Anterior cingulate cortex (tissue), 58 donors: ENCODE measurements around the gene LRRC14B.
"Not testable (repeated sequence)": the region's sequence is repeated elsewhere in the genome, so short reads cannot be mapped to it uniquely, and the experiment has no call there.

Source experiments
- DNase-seq, 58 donors: peaks; one replicate each; lab custom pipeline; 2025; lab: John Stamatoyannopoulos, UW

Gene LRRC14B

DNA sequence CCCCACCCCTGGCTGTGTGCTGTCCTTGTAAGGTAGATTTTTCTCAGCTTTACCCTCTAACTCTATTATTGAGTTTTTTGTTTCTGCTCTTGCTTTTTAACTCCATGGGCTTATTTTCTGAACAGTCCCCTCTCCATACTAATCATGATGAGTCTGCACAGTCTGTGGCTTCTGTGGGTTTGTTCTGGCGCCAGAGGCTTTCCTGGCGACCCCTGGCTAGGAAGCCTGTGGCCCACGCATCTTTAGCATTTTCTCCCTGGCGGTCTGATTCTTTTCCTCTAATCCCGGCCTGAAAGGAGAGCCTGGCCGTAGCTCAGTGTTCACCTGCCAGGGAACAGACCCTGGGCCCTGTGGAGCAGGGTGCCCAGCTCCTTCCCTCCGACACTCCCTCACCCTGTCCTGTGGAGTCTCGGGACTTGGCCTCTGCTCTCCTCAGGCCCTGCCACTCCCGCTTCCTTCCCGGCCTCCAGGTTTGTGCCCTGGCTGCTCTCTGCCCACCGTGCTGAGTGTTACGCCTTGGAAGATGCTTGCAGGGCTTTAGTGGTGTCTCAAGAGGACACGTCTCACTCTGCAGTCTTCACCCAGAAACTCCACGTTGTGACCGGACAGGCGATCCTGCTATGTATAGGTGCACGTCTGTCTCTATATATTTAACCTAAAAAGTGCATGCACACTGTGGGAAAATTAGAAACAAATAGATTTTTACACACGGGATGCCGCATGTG, 31.7 kb upstream of the LRRC14B start:
- no peak for DNase-seq

DNA sequence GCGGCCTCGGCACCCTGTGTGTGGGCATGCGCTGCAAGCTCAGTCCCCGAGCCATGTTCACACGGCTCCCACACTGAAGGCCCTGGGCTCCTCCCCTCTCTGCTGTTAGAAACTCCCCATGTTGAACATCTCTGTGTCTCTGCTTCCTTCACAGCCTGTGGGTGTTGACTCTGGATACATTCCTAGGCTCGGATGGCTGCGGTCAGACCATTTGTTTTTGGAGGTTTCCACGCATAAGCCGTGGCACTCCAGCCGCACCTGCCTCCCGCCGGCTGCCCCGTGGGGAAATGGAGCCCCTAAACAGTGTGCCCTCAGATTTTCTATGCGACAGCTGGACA, 31.2 kb upstream of the LRRC14B start:
- DNase-seq = peak in 1 of 58 donors; percentile 9

DNA sequence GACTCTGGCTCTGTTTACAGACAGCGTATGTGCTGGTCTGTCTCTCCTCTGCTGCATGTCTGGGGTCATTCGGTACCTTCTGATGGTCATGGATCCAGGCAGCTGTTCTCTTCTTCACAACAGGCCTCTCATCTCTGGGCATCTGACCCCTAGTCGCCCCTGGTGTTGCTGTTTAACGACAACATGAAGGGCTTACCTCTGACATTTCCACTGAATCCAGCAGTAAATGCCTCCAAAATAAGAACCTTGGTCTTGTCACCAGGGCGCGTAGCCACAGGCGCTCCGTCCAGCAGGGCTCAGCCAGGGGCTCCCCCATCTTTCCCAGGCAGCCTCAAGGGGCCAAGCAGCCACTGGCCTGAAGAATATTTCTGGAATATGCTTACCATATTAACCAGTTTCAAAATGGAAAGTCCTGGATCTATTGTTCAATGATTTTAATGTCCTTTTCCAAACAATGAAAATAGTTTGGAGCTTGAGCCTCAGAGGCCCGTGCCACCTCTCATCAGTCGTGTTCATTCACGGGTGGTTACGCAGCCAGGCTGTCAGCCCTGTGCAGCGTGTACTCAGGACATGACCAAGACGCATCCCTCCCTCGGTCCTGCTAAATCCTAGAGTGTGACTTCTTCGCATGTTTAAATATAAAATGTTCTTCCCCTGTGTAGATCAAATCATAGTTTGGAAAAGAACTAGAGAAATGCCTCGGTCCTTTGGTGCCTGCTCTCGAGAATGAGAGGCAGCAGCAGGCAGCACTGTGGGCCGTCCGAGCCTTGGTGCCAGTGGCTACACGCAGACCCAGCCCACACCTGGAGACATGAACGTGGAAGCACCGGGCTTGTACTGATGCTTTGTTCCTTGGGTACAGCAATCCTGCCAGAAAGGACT, 30.1 kb upstream of the LRRC14B start:
- no peak for DNase-seq

DNA sequence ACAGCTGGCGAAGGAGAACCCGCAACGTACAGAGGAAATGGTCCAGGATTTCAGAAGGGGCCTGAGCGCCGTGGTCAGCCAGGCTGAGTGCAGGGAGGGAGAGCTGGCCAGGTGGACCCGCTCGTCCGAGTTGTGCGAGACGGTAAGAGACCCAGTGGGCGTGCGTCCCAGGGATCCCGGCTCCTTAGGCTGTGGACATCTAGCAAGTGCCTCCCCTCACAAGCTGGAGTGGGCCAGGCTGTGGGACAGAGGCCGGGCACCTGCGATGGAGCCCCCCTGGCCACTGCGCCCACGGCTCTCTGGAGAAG, 29.5 kb upstream of the LRRC14B start:
- DNase-seq = no peak

DNA sequence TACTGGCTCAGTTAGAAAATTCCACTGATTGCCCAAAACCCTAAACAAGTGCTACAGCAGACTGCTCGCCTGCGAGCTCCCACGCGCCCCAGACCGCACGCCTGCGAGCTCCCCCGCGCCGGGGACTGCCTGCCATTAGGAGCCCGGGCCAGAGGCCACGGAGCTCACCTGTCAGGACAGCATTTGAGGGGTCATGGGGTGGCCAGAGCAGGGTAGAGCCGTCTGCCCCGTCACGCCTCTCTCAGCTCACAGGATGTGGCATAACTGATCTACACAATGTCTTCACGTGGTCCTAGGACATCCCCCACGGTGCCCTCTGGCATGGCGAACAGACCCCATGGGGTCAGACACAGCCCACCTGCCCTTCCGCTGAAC, 29.1 kb upstream of the LRRC14B start:
- no peak for DNase-seq

DNA sequence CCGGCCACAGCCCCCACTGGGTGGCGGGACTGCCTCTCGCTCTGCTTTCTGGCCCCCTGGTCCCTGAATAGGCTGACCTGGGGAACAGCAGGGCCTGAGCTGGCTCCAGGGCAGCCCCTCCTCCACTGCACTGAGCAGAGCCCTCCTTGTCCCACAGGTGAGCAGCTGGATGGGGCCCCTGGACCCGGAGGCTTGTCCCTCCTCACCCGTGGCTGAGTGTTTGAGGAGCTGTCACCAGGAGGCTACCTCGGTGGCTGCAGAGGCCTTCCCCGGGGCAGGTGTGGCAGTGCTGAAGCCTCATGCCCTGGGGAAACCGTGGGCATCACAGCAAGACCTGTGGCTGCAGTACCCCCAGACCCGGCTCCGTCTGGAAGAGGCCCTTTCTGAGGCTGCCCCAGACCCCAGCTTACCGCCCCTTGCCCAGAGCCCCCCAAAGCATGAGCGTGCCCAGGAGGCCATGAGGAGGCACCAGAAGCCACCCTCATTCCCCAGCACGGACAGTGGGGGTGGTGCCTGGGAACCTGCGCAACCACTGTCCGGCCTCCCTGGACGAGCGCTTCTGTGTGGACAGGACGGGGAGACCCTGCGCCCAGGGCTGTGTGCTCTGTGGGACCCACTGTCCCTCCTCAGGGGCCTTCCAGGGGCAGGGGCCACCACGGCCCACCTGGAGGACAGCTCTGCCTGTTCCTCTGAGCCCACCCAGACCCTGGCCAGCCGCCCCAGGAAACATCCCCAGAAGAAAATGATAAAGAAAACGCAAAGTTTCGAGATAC, 28.5 kb upstream of the LRRC14B start:
- no peak for DNase-seq

DNA sequence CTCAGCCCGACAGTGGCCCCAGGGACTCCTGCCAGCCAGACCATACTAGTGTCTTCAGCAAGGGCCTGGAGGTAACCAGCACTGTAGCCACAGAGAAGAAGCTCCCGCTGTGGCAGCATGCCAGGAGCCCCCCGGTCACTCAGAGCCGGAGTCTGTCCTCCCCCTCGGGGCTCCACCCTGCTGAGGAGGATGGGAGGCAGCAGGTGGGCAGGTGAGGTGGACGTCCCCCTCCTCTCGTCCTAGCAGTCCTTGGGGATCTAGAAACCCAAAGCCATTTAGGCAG, 28.0 kb upstream of the LRRC14B start:
- no peak for DNase-seq

DNA sequence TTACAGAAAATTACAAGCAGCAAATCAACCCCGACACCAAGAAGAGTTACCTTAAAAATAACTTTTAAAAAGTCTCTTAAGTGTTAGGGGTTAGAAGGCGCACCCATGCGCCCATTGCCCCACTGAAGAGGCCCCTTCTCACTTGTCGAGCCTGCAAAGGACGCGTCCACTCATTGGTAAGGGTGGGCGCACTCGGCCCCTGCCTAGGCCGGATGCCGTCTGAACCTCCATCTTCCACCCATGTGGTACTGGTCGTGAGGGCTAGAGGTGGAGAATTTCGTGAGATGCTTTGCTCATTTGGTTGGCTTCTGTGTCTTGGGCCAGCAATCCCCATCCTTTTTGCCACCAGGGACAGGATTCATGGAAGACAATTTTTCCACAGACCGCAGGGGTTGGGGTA, 27.5 kb upstream of the LRRC14B start:
- no peak for DNase-seq

DNA sequence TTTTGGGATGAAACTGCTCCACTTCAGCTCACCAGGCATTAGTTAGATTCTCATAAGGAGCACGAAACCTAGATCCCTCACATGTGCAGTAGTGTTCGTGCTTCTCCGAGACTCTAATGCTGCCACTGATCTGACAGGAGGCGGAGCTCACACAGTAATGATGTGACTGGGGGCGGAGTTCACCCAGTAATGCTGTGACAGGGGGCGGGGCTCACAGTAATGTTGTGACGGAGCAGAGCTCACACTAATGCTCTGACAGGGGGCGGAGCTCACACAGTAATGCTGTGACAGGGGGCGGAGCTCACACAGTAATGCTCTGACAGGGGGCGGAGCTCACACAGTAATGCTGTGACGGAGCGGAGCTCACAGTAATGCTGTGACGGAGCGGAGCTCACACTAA, 27.1 kb upstream of the LRRC14B start:
- no peak for DNase-seq

DNA sequence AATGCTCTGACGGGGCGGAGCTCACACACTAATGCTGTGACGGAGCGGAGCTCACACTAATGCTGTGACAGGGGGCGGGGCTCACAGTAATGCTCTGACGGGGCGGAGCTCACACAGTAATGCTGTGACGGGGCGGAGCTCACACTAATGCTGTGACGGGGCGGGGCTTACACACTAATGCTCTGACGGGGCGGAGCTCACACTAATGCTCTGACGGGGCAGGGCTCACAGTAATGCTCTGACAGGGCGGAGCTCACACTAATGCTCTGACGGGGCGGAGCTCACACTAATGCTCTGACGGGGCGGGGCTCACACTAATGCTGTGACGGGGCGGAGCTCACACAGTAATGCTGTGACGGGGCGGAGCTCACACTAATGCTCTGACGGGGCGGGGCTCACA, 26.5 kb upstream of the LRRC14B start:
- not testable (repeated sequence) for DNase-seq

DNA sequence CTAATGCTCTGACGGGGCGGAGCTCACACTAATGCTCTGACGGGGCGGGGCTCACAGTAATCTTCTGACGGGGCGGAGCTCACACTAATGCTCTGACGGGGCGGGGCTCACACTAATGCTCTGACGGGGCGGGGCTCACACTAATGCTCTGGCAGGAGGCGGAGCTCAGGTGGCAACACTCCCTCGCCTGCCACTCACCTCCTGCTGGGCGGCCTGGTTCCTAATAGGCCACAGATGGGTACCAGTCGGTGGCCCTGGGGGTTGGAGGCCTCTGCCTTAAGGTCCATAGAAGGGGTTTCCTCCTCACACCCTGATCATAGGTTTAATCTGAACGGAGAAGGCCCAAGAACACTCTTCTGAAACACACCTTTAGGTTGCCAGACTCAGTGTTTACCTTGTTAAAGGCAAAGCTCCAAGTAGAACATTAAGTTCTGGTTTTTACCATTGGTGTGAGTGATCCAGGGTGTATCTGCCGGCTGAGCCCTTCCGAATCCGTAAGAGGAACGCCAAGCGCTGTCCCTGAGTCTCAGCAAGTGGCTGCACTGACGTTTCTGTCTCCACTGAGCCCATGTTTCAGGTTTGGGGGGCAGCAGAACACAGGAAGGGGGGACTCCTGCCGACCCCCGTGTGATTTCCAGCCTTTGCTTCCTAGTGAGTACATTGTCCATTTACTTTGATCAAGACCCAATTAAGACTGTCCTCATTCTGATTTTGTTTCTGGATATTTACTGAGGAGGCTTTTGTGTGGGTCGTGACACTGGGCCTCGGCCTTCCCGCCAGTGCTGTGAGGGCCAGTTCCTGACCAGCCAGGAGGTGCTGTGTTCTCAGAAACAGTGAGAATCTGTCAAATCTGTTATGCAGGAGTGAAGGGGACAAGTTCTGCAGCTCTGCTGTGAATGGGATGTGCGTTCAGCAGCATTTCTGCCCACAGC, 24.6 kb upstream of the LRRC14B start:
- no peak for DNase-seq

DNA sequence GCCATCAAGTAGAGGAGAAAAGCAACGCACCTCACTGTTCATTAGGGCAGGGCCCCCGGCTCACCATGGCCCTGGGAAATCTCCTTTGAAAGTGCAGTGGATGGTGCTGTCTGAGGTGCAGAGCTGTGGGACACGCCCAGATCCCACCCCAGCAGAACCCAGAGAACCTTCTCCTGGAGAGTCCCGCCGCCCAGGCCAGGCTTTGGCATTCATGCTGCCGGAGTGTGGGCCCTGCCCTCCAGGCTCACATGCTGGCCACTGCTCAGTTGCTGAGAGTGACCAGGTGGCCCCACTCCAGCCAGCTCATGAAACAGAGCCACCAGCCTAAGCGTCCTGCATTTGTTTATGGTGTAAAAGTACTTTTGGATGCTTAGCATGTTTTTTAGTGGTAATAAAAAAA, 23.8 kb upstream of the LRRC14B start:
- no peak for DNase-seq

DNA sequence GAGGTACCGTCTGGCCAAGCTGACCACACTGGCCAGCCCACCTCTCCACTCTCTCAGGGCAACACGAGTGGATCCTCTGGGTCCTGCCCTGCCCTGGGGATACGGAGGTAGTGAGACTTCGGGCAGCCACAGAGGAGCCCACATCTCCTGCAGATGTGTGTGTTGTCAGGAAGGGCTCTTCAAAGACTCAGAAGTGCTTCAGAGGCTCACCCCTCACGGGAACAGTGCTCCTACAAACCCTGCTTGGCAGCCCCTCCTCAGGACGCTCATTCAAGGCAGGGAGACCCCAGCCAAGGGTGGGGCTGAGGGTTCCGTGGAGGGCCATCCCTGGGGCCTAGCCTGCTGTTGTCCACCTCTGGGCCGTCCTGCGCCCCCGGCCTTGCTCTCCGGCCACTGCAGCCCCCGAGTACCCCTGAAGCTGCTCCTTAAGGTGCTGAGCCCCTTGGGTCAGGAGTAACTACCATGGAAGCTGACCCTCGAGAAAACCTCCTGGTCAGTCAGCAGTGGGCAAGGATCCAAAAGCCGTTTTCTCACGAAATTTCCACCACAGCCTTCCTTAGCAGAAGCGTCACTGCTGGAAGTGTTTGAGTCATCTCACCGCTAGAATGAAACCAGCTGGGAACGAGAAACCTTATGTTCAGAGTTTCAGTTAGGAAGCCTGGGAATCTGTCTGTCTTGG, 23.2 kb upstream of the LRRC14B start:
- DNase-seq = no peak

DNA sequence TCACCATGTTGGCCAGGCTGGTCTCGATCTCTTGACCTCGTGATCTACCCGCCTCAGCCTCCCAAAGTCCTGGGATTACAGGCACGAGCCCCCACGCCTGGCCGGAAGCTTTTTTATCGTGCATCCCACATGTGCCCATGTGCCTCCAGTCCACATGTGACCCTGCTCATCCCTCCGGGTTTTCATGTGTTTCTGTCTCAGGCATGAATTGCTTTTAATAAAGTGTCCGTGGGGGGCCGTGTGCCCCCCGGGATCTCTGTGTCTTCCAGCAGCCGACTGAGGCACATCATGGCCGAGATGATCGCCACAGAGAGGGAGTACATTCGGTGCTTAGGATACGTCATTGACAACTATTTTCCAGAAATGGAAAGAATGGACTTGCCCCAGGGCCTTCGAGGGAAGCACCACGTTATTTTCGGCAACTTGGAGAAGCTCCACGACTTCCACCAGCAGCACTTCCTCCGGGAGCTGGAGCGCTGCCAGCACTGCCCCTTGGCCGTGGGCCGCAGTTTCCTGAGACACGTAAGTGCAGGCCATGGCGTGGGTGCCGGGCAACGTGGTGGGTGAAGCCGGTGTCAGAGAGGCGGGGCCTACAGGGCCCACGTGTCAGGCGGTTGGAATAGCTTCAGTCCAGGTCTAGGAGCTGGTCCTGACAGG, 22.1 kb upstream of the LRRC14B start:
- peak in 2 of 58 donors; percentile 14 for DNase-seq

DNA sequence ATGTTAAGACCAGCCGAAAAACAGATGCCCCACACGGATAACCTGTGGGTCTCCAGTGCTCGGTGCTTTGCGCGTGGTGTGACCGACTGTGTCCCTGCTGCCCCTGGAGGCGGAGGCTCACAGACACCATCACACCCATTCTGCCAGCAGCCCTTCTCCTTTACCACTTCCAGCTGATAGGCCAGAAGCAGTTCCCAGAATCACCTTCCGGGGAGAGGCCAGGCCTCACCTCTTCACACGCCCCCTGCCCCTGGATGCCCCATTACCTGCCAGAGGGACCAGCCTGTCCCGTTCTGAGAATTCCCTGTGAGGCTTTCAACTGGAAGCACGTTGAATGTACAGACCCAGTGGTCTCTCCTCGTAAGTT, 21.6 kb upstream of the LRRC14B start:
- DNase-seq = no peak

DNA sequence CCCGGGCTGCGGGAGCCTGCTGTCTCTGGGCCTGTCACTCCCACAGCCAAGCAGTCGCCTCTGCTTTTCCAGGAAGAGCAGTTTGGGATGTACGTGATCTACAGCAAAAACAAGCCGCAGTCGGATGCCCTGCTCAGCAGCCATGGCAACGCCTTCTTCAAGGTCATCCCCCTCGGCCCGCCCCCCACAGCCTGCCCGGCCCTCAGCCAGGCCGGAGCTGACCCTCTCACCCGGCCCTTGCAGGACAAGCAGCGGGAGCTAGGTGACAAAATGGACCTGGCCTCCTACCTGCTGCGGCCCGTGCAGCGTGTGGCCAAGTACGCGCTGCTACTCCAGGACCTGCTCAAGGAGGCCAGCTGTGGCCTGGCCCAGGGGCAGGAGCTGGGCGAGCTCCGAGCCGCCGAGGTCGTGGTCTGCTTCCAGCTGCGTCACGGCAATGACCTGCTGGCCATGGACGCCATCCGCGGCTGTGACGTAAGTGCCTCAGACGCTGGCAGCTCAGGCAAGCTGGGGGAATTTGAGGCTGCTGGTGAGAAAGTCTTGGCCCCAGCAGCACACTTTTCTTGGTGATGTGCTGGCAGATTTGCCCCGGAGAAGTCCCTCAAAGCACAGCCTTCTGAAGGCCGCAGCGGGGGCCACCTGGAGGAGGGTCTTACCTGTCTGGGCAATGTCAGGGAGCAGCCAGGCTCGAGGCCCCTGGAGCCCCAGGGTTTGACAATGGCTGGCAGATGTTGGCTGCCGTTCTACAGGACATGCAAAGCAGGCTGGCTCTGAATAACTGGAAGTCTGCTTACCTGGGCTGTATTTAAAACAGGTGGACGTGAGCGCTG, 20.1 kb upstream of the LRRC14B start:
- no peak for DNase-seq

DNA sequence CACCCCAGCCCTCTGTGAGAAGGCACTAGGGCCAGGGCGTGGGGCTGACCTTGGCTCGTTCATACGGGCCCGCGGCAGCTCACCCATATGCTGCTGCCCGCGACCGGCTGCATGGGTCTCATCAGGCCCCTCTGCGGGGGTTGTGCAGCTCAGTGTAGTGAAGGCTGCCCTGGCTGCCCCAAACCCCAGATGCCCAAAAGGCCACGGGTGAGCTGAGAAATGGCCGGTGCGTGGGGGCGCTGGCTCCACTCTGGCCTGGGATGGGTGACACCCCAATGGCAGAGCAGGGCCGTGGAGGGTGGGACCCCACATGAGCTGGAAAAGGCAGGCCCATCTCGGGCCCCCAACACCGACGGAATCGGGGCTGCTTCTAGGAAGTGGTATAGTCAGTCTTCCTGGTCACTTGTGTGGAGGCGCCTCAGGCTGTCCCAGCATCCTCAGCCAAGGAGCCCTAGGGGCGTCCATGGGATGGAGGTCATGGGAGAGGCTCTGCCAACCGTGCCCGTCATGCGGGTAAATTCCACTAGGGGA, 19.4 kb upstream of the LRRC14B start:
- no peak for DNase-seq

DNA sequence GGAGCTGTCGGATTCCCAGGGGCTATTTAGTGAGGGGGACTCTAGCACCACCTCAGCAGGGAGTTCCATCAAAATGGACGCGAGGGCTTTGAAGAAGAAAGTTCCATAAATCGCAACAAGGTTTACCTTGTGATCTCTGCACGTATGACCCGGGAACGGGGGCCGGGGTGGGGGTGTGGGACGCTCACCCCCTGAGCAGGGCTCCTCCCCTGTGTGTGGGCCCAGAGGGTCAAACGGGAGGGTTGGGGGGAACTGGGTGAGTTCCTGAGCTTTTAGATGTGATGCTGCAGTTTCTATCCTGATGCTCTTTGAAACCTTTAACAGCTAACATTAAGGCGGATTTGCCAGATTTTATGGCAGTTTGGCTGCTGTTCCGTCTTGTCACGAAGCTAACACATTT, 18.9 kb upstream of the LRRC14B start:
- no peak for DNase-seq
